Measurements from ENCODE around the gene MAGEA4.

DNA sequence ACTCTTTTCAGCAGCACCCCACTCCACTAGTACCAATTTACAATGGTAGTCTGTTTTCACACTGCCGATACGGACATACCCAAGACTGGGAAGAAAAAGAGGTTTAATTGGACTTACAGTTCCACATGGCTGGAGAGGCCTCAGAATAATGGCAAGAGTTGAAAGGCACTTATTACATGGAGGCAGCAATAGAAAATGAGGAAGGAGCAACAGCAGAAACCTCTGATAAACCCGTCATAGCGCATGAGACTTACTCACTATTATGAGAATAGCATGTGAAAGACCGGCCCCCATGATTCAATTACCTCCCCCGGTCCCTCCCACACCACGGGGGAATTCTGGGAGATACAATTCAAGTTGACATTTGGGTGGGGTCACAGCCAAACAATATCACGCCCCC lies 34.1 kb upstream of the MAGEA4 start:
- TF ChIP-seq POLR2A (IDR thresholded peaks at IDR 0.05) (no peak), EP300 (IDR thresholded peaks at IDR 0.05; ENCODE audit: low read depth) (no peak)

All from transverse colon (tissue), 1 donor.